Hematopoietic multipotent progenitor cell treated with erythropoietin and hydrocortisone succinate and interleukin-3 and kit ligand, for 4 days (in vitro differentiated cells): Measurements from ENCODE around the gene JAKMIP1.

Experiments
- DNase-seq: peaks from one replicate; pipeline ENCODE4 v3.0.0-alpha.2; 2015

Gene JAKMIP1

DNA sequence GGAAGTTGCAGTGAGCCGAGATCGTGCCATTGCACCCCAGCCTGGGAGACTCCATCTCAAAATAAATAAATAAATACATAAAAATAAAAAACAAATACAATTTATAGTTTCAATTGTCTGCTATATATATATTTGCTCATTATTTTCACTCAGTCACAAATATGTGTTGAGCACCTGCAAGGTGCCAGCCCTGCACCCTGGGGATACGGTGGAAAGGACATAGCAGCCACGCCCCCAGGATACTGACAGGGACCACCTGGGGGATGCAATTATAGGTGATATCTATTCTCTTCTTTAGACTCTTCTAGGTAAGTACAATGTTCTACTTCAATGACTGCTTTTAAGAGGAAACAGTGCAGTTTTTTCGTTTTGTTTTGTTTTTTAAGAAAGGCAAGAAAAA is 85.0 kb downstream of the JAKMIP1 start:
- DNase-seq = no peak

DNA sequence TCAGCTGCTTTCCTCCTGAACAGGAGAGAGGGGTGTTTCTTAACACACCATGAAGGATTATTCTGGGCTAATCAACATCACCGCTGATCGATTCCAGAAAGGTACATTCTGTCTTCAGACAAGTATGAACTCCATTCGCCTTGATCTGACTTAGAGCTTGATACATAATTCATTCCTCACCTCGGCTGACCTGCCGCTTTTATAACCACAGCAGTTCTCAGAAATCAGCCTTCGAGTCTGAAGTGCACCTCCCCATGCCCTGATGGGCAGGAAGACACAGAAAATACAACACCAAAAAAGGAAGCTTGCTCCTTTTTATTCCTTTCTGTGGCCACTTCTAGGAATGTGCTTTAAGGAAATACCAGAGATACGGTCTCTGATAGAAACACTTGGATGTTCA is 85.7 kb downstream of the JAKMIP1 start:
- no peak for DNase-seq

DNA sequence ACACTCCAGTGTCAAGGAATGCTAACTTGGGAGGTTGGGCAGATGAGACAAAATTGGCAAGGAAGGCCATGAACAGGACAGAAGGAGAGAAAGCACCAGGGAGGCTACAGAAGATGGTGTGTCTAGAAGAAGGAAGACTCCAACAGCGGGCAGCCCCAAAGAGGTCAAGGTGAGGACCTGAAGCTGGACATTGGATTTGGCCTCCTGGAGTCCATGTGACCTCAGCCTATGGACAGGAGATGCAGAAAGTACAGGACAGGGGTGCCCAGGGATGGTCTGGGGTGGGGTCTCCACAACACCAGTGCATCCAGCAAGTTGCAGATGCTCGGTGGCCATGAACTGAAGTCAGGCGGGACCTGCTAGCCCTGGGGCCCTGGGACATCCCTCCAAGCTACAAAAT is 86.2 kb downstream of the JAKMIP1 start:
- DNase-seq = no peak

DNA sequence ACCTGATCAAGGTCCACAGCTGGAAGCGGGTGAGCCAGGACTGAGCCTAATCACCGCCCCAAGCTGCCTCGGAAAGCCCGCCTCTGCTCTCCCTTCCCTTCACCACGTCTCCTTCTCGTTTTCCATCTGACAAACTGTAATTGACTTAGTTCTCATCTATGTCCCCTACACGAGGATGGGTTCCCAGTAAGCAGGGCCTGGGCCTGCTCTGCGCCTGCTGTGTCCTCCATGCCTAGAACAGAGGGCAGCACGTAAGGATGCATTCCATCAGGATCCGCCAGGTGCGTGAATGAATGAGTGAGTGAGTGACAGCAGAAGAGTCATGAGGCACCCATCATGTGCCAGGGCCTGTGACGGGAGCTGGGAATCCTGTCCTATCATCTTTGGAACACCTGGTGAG is 86.7 kb downstream of the JAKMIP1 start:
- no peak for DNase-seq

DNA sequence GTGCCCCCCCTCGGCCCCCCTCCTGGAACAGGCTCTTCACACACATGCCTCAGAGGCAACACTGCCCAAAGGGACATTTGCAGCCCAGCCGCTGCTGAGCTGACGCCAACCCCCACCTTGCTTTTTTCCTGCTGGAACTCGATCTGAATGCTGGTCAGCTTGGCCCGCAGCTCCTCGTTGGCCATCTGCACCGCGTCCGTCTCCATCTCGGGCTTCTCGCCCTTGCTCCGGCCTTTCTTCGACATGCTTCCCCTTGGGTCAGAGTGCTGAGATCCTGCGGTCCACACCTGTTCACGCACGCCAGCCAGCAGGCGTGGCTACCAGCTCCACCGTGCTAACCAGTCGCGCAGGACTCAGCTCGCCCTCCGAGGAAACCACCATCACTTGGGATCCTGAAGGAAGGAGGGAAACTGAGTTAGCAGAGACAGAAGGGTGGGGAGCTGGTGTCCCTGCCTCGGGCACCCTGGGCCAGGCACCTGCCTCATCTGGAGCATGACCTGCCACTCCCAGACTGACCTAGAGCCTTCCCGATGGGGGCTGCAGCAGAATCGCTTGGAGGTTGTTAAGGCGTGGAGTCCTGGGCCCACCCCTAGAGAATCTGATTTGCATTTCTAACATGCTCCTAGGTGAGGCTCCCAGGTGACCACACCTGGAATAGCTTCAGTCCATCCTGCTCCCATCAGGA is 87.6 kb downstream of the JAKMIP1 start:
- no peak for DNase-seq

DNA sequence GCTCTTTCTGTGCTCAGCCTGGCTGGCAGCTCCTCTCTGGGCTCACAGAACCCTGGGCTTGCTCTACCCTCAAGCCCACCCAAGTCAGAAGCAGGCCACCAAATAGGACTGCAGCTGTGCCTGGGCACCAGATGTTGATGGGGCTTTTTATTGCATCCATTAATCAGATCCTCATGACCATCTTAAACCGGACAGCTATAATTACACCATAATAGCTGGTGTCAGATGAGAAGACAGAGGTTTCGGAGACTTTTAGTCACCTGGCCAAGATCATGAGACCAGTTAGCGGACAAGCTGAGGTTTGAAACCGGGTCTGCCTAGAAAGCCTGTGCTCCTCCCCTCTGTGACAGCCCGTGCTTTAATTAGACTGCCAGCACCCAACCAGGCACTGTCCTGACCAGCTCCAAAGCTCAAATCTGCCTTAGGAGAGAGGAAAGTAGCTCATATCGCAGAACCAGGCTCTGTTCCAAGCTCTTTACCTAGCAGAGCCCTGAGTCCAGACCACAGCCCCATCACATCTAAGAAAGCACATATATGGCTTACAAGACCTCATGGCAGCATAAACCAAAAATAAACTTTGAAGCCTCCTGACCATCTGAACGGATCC is 88.9 kb downstream of the JAKMIP1 start:
- DNase-seq = no peak

DNA sequence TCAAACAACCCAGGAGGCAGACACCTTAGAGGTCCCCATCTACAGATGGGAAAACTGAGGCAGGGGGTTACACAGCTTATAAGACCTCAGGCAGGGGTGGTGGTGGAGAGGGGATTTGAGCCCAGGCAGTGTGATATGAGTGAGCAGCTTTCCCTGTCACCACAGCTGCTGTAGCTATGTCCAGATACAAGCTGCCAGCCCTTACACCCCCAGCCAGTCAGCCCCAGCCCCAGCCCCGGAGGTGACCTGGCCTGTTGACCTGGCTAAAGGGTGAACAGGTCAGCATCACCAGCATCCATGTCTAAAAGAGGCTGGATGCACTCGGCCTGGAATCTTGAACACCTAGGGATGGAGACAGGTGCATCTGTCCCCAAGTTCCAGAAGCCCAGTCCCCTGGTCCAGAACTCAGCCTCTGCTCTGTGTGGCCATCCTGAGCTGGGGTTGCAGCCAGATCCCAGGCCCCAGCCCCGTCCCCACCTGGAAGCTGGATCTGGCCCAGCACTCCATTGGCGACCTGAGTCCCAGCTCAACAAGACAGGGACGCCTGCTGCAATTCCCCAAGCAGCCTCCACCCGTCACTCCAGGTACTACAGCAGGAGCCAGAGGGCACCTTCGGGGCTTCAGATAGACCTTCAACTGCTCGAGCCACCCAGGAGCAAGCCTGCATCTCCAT is 89.5 kb downstream of the JAKMIP1 start:
- no peak for DNase-seq

DNA sequence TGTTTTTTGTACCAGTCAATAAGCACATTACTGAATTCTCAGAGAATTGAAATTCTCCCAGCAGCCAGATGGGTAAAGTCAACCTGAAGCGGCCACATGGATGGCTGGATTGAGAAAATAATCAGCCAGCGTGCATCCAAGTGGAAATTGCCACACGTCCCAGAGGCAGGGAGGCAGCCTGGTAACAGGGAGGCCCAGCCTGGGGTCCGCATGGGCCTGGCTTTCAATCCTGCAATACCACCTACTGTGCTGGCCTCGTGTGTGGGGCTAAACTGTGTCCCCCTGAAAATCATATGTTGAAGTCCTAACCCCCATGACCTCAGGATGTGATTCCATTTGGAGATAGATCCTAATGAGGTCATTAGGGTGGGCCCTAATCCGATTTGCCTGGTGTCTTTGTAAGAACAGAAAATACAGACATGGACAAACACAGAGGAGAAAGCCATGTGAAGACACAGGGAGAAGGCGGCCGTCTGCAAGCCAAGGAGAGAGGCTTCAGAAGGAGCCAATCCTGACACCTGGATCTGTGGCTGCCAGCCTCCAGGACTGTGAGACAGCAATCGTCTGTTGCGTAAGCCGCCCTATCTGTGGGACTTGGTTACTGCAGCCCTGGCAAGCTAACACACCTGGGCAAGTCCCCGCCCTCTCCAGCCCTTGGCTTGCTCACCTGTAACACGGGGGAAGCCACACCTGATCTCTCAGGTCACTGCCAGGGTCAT is 90.3 kb downstream of the JAKMIP1 start:
- DNase-seq = no peak

DNA sequence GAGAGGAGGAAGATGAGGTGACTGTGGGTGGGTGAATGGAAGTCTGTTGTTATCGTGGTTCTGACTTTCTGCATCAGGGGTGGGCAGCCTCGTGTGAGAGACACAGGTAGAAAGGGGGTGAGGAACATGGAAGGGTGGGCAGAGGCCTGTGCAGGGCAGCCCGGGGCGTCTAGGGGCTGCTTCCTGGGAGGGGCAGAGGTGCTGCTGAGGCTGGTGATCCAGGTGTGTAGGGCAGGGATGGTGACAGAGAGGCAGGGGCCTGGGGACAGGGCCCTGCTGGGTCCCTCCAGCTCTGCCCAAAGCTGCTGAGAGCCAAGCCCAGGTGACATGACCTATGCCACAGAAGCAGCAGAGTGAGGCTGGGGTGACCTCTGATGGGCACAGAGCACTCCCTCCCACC is 92.5 kb downstream of the JAKMIP1 start:
- no peak for DNase-seq

DNA sequence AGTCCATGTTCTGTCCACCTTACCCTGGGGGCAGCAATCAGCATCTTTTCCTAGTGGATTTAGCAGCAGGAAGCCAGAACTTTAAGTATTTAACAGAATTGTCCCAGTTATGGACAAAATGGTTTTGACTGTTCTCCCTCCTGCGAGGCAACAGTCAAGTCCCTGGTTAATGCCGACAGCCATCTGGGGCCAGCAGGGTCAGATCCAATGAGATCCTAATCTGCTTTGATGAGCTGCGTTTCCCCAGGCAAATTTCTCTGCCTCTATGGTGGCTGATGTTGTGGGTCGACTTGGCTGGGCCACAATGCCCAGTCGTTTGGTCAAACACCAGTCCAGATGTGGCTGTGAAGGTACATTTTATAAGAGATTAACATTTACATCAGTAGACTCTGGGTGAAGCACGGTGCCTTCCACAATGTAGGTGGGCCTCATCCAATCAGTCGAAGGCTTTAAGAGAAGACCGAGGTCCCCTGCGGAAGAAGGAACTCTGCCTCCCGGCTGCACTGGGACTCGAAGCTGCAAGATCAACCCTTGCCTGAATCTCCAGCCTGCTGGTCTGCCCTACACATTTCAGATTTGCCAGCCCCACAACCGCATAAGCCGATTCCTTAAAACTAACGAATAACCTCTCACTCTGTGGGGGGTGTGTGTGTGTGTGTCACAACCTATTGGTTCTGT is 93.1 kb downstream of the JAKMIP1 start:
- no peak for DNase-seq

DNA sequence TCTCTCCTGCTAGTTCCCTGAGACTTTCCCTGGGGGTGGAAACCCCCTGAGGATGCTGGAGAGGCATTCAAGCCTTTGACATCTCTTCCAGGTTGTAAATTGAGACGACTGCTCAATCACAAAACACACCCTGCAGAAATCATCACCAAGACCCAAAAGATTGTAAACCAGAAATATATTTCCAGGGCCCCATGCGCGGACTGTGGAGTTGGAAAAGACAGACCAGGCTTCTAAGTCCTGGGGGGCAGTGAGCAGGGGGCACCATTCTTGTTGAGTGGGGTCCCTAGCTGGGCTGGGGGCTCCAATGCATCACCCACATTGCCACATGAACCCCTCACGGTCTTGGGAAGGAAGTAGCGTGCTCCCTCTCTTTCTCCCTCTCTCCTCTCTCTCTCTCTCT is 94.2 kb downstream of the JAKMIP1 start:
- DNase-seq = no peak

DNA sequence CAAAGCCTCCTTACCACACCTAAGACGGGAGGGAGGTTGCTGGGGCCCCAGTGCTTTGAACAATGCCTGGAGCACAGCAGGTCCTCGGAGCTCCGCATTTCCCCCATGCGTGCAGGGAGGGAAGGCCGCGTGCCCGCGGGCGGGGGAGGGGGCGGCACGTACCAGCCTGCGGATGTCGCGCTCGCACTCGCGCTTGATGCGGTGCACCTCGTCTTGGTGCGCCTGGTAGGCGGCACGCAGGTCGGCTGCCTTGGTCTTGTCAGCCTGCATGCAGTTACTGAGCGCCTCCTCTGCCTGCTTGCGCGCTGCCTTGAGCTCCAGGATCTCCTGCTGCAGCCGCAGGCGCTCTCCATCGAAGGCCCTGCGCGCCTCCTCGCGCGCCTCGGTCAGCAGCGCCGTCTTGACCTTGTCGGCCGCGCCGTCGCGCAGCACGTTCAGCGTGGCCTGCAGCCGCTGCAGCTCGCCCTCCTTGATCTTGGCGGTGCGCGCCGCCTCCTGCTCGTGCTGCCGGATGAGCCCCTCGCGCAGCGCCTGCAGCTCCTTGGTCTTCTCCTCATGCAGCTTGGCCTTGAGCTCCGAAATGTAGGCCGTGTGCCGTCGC is 94.9 kb downstream of the JAKMIP1 start:
- no peak for DNase-seq

DNA sequence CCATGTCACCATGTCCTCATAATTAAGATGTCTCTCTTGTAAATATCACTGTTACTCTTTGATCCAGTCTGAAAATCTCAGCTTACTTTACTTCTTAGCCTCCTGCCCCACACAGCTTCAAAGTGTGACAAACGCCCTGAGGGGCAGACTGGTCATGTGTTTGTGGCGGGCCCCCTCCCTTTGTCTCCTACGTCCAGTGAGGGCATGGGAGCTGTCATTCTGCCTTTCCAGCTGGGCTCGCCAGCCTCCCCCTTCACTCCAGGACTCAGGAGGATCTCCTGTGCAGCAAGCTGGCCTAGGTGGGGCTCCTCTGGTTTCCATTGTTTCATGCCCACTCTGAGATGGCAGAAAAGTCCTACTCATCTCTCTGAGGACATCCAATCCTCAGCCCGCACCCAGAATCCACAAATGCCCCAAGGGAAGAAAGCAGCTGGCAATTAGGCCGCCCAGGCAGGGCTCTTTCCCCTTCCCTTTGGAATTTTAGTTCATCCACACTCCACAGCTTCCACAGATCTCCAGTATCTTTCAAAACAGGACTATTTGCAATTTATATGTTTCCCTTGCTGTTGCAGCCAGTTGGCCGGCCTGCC is 95.7 kb downstream of the JAKMIP1 start:
- no peak for DNase-seq

DNA sequence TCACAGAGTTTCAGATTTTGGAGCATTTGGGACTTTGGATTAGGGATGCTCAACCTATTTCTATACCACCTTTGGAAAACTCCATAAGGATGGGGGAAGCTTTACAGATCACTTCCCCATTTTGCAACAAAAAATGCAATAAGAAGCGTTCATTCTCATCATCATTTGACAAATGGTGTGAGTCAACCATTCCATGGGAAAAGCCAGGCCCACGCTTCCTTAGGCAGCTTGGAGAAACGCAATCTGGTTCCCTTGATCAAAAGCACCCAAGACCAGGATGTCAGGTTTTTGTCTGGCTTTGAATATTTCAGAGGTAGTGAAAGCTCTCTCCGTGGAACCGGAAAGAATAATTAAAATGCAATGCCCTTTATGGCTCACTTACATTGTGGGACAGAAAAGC is 102.8 kb downstream of the JAKMIP1 start:
- no peak for DNase-seq

DNA sequence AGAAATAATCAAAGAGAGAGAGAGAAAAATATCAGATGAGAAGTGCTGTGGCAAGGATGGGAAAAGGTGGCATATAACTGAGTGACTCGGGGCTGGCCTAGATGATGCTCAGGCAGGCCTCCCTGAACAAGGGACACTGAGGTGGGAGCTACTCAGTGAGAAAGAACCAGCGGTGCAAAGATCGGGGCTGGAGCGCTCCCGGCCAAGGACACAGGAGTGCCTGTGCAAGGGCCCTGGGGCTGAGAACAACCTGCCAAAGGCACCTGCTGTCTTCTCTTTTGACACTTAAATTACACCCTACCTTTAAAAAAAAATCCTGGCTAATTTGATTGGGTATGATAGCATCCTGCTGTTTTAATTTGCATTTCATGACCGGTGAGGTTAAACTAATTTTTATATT is 104.5 kb downstream of the JAKMIP1 start:
- no peak for DNase-seq

DNA sequence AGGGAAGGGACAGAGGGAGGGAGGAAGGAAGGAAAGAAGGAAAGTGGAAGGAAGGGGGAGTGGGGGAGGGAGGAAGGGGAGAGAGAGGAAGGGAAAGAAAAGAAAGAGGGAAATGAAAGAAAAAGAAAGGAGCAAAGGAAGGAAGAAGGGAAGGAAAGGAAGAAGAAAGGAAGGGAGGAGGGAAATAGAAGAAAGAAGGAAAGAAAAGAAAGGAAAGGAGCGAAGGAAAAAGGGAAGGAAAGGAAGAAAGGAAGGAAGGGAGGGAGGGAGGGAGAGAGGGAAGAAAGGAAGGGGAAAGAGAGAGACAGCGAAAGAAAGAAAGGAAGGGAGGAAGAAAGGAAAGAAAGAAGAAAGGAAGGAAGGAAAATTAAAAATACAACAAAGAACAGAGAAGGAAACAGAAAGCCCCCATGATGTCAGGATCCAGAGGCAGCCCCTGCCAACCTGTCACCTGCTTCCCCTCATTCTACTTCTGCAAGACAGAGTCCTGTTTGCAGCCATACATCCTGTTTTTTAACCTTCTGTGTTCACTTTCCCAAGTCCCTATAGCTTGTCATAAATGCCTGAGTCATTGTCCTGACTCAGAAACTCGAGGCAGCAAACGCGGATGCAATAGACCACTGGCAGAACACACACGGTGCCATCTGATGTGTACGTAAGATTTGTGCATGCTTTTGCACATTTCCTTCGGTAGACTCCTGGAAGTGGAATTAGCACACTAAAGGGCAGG is 105.2 kb downstream of the JAKMIP1 start:
- peak; percentile 61 for DNase-seq

DNA sequence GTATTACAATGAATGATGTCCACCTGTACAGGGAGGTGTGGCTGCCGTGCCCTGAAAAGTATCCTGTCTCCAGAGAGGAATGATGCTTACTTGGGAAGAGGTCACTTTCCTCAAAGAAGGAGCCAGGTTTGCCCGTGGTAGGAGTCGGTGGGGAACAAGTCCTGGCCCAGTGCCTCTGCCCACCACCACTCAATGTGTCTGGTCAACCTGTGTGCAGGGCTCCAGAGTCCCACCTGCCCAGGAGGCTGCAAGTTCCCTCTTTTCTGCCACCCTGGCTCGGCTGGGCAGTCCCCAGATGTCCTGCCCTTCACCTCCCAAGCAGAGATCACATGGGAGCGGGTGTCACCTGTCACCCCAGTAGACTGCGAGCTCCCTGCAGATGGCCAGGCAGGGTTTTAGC is 106.7 kb downstream of the JAKMIP1 start:
- DNase-seq = no peak

DNA sequence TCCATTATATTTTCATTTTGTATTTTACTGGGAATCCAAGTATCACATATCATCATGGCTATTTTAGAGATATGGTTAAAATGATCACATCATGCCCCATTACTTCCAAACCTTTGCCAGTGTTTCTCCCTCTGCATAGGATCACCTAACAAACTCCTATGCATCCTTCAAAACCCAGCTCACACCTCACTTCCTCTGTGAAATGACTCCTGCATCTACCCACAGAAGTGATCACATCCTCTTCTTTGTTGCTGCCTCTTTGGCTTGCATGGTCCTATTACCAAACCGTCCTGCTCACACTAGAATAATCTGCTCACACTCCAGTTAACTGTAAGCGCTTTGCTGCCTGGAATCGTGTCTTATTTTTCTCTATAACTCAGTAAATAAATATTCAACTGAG is 107.4 kb downstream of the JAKMIP1 start:
- DNase-seq = no peak

DNA sequence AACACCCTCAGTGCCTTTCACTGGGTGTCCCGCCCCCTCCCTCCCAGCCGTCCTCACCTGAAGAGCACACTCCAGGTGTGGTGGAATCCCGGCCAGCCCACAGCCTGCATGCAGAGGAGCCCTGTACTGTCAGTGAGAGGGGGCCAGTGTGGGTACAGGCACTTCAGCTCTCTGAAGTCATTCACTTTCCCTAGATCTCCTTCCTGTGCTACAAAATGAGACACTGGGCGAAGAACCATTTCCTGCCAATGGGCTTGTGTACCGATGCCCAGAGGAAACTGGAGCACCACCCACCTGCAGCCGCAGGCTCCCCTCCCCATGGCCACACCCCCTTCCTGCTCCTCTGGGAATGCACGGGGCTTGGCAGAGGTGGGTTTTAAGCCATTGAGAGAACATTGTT is 108.2 kb downstream of the JAKMIP1 start:
- DNase-seq = no peak

DNA sequence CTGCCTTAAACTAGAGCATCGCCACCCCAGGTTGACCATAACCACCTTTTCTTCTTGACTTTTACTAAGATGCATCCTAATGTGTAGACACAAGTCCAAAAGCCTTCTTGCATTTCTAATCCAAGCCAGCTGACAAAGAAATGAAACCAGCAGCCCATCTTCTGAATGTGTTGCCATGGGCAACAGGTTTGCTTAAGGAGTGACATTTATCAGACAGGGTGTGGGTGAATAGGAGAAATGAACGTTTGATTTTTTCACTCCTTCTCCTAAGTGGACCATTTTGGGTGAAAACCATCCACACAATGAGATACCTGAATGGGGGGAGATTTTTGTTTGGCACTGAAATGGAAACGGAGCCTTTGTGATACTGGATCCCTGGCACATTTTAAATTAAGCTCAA is 109.4 kb downstream of the JAKMIP1 start:
- no peak for DNase-seq

DNA sequence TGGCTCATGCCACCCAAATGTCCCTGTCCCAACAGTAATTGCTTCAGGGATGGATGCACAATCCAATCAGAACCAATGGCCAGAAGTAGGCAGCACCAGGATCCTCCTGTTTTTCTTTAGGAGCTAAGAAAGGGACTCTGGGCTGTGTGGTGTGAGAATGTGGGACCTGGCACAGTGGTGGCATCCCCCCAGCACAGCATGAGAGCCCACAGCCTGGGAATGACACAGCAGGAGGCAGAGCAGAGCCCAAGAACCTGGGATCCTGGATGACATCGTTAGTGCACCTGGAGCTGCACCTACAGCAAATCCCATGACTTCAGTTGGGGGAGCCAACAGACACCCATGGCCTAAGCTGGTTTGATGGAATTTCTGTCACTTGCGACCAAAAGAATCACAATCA is 111.4 kb downstream of the JAKMIP1 start:
- DNase-seq = no peak
